Lower leg skin (tissue), 4 donors: ENCODE measurements around the gene E2F1. TPM values are rescaled to one million over a fixed set of nuclear protein-coding genes. Genes with fewer than 3 reads are reported as not detected.

ENCODE experiments used
- DNase-seq, 2 donors: peaks; one replicate each; pipeline ENCODE4 v3.0.0-alpha.2; 2019; ENCODE audit warnings: low spot score in 2 of 2
- H3K4me3 ChIP-seq: fragments of 200-600 bp; sonication (generic); 2 replicates; pipeline ENCODE4 v1.5.1; 2017; ENCODE audit warnings: mild to moderate bottlenecking, low read depth; ENCODE audit not compliant: poor library complexity, severe bottlenecking
- CTCF ChIP-seq, 3 donors: fragments of 450-650 bp; IDR thresholded peaks; one replicate each; pipeline ENCODE4 v1.5.1; 2016; ENCODE audit warnings: antibody characterized with exemption in 3 of 3, mild to moderate bottlenecking in 3 of 3, moderate library complexity in 2 of 3
- POLR2A ChIP-seq, 2 donors: fragments of 450-650 bp; IDR thresholded peaks; one replicate each; pipeline ENCODE4 v1.6.1; 2016 to 2017; ENCODE audit warnings: antibody characterized with exemption in 2 of 2, mild to moderate bottlenecking in 1 of 2, moderate library complexity in 1 of 2
- WGBS, 2 donors: methylation state at CpG; one replicate each; pipeline ENCODE4 v1.1.5; 2018; 5-methylcytosine and 5-hydroxymethylcytosine counted together
- intact Hi-C: fragments of 100-400 bp; cut with DNase I; formaldehyde crosslinking; loops from one replicate; pipeline ENCODE4 v1.15.0; 2023; ENCODE audit warnings: low total_unique reads
- total RNA-seq, 4 donors: library from RNA; depleted of rRNA; stranded (reverse); fragments of >200 nt; gene quantifications; one replicate each; pipeline ENCODE4 v1.1.0, GENCODE V29; 2016

Gene E2F1
- total RNA-seq, 4 donors from 2014 or later: 1.4 to 6.3 (median 5.7) TPM

GRCh38 chr20:33676652-33677645, 9.2 kb downstream of the E2F1 start:
- intact Hi-C loops: no loop called here
- peak in 1 of 2 donors; percentile 83 for DNase-seq
- 92 to 94% methylated on average over 31 of the region's 31 CpGs for WGBS, 2 donors
- no peak for TF ChIP-seq POLR2A (IDR thresholded peaks at IDR 0.05)
- TF ChIP-seq CTCF (IDR thresholded peaks at IDR 0.05): no peak
- no peak overlapping the region for H3K4me3 ChIP-seq

DNA sequence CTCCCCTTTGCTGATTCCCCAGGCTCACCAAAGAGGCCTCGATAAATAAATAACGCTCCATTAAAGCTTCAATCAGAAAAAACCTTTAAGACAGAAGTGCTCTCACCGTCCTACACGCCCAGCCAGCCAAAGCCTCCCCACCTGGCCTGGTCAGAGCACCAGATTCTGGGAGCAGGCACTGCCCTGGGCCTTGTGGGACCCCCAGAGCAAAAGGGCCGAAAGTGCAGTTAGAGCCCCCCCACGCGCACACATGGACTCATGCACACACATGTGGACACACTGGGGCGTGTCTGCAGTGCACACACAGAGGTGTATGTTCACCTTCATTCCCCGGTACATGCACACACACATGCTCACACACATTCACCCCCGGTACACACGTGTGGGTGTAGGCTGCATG, 10.1 kb downstream of the E2F1 start:
- 90 to 93% methylated on average over 11 of the region's 11 CpGs for WGBS, 2 donors
- DNase-seq: peak in 1 of 2 donors; percentile 86
- intact Hi-C loops: no loop called here
- no peak overlapping the region for H3K4me3 ChIP-seq
- no peak for TF ChIP-seq CTCF (IDR thresholded peaks at IDR 0.05)
- no peak for TF ChIP-seq POLR2A (IDR thresholded peaks at IDR 0.05)

DNA sequence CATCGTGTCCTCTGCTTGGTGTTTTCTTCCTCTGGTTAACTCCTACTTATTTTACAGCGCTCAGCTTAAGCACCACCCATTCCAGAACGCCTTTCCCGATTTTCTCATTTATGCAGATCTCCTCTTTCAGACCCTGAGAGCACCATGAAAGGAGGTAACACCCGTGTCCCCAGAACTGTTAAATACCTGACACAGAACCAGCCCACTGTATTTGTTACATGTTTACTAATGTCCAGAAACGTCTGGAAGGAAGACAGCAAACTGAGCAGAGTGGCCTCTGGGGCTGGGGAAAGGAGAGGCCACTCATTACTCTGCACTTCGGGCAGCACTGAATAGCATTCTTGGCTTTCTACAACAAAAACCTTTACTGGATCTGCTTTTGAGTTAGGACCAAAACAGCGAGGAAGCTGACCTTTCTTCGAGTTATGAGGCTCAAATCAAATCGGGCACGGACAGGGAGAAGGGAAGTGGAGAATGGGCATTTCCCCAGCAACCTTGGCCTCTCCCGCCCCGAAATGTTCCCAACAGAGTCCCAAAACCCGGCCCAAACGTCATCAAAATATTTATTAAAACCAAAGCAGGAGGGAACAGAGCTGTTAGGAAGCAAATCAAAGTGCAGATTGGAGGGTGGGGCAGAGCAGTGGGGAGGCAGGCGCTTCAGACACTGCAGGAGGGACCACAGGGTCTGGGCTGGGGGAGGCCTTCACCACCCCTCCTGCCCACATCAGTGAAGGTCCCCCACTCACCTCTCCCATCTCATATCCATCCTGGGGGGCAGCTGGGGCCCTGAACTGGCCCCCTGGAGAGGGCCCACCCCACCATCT, 10.8 kb downstream of the E2F1 start:
- intact Hi-C loops: no loop called here
- DNase-seq: peak; percentile 65 to 84
- WGBS, 2 donors: 29 to 51% methylated on average over 16 of the region's 16 CpGs
- H3K4me3 ChIP-seq: no peak overlapping the region
- no peak for TF ChIP-seq POLR2A (IDR thresholded peaks at IDR 0.05)
- TF ChIP-seq CTCF (IDR thresholded peaks at IDR 0.05): no peak

DNA sequence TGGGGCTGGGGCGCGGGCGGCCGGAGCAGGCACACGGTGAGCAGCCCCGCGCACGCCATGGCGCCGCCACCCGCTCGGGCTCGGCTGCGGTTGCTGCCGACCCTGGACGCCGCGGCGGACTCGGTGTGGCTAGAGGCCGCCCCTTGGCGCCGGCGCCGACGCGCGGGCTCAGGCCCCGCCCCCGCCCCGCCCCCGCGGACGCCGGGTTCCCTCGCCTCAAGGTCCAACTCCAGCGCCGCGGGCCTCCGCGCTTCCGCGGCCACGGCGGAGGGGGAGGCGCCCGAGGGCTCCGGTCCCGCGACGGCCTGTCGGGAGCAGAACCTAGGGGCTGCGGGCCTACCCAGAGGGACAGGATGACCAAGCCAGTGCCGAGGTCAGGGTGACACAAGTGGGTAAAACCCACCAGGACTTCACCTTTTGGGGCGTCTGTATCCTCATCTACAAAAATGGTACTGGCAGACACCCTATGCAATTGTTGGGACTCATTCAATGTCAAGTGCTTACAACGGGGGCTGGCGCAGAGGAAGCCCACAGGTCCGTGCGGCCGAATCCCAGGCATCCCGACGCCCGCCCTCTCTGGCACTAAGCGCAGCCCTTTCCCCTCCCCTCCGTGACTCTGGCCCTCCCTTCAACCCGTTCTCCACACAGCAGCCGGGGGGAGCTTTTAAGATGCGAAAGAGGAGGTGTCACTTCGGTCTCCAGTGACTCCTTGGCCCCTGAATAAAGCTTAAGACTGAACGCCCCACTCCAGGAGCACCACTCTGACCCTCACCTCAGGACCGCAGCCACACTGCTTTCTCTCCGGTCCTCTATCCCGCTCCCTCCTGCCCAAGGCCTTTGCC, 11.7 kb downstream of the E2F1 start, which contains the start of gene NECAB3:
NECAB3 (minus strand) TSS at position 135 of the 842 bp plus-strand sequence; CDS start at position 59, 76 bp downstream.
- intact Hi-C loops: no loop called here
- H3K4me3 ChIP-seq: peak within 1 kb of the TSS; percentile 40
- peak; percentile 73 to 96 for DNase-seq
- 3 to 4% methylated on average over 33 to 44 of the region's 73 CpGs for WGBS, 2 donors
- TF ChIP-seq POLR2A (IDR thresholded peaks at IDR 0.05): no peak
- no peak for TF ChIP-seq CTCF (IDR thresholded peaks at IDR 0.05)
